ENCODE measurements around the gene ZBTB42. TPM values are rescaled to one million over a fixed set of nuclear protein-coding genes. Genes with fewer than 3 reads are reported as not detected.

The ZBTB42 gene
- total RNA-seq, 6 donors from 2014 or later = 13.9 to 24.8 (median 20.9) TPM

DNA sequence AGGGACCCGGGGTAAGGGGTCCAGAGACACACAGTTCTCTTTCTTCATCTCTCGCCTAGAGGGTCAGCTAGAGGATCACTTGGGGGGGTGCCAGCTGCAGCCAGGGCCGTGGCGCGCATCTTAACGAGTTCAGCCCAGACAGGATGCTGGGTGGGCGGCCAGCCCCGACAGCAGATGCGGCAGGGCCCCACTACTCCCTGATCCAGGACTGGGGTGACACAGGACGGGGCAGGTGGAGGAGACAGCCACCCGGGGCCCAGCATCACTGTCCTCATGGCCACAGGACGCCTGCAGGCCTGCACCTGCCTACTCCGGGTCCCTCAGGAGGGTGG lies 18.1 kb upstream of the ZBTB42 start:
- Histone ChIP-seq H3K9me3 (no peaks in the 10 kb centered on the region), H3K36me3 (peaks cover 0 to 55% (median 12%) of the 10 kb centered on the region in 4 donors), H3K4me1 (peaks cover 34 to 44% (median 36%) of the 10 kb centered on the region in 4 donors), H3K27ac (no peak overlapping the region), H3K27me3 (no peaks in the 10 kb centered on the region), H3K4me3 (no peak overlapping the region)
- 67 to 70% methylated on average over 11 to 12 of the region's 13 CpGs for WGBS, 2 donors
- TF ChIP-seq EP300 (IDR thresholded peaks at IDR 0.05) = no peak
- no peak for TF ChIP-seq POLR2AphosphoS5 (IDR thresholded peaks at IDR 0.05)
- TF ChIP-seq, protein P1, sequence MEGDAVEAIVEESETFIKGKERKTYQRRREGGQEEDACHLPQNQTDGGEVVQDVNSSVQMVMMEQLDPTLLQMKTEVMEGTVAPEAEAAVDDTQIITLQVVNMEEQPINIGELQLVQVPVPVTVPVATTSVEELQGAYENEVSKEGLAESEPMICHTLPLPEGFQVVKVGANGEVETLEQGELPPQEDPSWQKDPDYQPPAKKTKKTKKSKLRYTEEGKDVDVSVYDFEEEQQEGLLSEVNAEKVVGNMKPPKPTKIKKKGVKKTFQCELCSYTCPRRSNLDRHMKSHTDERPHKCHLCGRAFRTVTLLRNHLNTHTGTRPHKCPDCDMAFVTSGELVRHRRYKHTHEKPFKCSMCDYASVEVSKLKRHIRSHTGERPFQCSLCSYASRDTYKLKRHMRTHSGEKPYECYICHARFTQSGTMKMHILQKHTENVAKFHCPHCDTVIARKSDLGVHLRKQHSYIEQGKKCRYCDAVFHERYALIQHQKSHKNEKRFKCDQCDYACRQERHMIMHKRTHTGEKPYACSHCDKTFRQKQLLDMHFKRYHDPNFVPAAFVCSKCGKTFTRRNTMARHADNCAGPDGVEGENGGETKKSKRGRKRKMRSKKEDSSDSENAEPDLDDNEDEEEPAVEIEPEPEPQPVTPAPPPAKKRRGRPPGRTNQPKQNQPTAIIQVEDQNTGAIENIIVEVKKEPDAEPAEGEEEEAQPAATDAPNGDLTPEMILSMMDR (IDR thresholded peaks at IDR 0.05) = no peak
- TF ChIP-seq POLR2A (IDR thresholded peaks at IDR 0.05) = no peak
- no peak for ATAC-seq (ENCODE audit: low FRiP score in 2 of 2)
- DNase-seq = peak in 1 of 2 donors; percentile 73

DNA sequence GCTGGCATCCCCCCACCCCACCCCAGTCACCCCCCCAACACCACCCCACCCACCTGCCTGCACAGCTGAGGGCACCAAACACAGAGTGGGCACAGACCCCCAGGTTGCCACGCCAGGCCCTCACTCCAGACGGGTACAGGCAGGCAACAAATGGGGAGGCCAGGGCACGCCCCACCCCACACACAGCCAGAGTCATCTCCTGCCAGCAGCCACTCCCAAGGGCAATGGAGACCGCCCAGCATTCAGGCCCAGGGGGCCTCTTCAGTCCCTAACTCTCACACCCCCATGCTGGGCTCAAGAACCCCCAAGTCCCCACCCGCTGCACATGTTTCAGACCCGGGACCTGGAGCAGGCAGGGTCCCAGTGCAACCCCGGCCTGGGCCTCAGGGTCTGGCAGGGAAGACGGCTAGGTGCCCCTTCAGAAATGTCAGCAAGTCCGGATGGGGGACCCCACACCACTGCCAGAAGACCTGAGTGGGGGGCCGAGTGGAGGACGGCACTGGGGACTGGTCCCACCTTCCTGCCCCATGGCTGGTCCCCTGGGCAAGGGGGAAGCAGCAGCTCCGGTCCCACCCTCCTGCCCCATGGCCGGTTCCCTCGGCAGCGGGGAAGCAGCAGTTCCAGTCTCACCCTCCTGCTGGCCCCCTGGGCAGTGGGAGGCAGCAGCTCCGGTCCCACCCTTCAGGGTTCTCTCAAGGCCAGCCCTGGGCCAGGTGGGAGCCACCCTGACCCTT lies 17.2 kb upstream of the ZBTB42 start:
- Histone ChIP-seq H3K27me3 (no peaks in the 10 kb centered on the region), H3K4me3 (no peak overlapping the region), H3K4me1 (peaks cover 37 to 53% (median 45%) of the 10 kb centered on the region in 4 donors), H3K36me3 (peaks cover 0 to 48% (median 14%) of the 10 kb centered on the region in 4 donors), H3K27ac (peak overlapping the region in 2 of 4 donors; percentile 21 to 76), H3K9me3 (no peaks in the 10 kb centered on the region)
- DNase-seq (peak in 1 of 2 donors; percentile 74), ATAC-seq (ENCODE audit: low FRiP score in 2 of 2) (no peak)
- 69 to 87% methylated on average over 3 to 16 of the region's 16 CpGs for WGBS, 2 donors
- TF ChIP-seq, protein P1 (IDR thresholded peaks at IDR 0.05) = no peak
- TF ChIP-seq EP300 (IDR thresholded peaks at IDR 0.05) = no peak
- no peak for TF ChIP-seq POLR2A (IDR thresholded peaks at IDR 0.05)
- TF ChIP-seq POLR2AphosphoS5 (IDR thresholded peaks at IDR 0.05) = no peak

DNA sequence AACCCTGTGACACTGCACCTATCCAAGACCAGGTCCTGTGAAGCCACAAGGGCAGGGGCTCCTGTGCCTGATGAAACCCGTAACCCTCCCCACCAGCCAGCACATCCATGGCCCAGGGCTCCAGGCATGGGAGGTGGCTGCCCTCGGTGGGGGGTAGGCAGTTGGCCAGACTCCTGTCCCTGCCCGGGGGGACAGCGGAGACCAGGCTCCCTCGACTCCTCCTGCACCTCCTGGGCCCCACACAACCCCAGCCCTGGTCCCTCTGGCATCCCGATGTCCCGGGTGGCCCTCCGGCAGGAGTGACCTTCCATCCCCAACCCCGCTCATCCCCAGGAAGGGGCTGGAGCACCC lies 16.7 kb upstream of the ZBTB42 start:
- DNase-seq = peak in 1 of 2 donors; percentile 65
- no peak for TF ChIP-seq POLR2AphosphoS5 (IDR thresholded peaks at IDR 0.05)
- TF ChIP-seq POLR2A (IDR thresholded peaks at IDR 0.05) = no peak
- no peak for TF ChIP-seq EP300 (IDR thresholded peaks at IDR 0.05)
- TF ChIP-seq, protein P1 (IDR thresholded peaks at IDR 0.05) = no peak
- Histone ChIP-seq H3K4me3 (no peak overlapping the region), H3K9me3 (no peaks in the 10 kb centered on the region), H3K27ac (peak overlapping the region in 3 of 4 donors; percentile 11 to 76 (median 58)), H3K4me1 (peaks cover 37 to 58% (median 50%) of the 10 kb centered on the region in 4 donors), H3K36me3 (peaks cover 0 to 49% (median 16%) of the 10 kb centered on the region in 4 donors), H3K27me3 (no peaks in the 10 kb centered on the region)
- WGBS, 2 donors = 76 to 77% methylated on average over 3 to 9 of the region's 9 CpGs
- ATAC-seq (ENCODE audit: low FRiP score in 2 of 2) = no peak

DNA sequence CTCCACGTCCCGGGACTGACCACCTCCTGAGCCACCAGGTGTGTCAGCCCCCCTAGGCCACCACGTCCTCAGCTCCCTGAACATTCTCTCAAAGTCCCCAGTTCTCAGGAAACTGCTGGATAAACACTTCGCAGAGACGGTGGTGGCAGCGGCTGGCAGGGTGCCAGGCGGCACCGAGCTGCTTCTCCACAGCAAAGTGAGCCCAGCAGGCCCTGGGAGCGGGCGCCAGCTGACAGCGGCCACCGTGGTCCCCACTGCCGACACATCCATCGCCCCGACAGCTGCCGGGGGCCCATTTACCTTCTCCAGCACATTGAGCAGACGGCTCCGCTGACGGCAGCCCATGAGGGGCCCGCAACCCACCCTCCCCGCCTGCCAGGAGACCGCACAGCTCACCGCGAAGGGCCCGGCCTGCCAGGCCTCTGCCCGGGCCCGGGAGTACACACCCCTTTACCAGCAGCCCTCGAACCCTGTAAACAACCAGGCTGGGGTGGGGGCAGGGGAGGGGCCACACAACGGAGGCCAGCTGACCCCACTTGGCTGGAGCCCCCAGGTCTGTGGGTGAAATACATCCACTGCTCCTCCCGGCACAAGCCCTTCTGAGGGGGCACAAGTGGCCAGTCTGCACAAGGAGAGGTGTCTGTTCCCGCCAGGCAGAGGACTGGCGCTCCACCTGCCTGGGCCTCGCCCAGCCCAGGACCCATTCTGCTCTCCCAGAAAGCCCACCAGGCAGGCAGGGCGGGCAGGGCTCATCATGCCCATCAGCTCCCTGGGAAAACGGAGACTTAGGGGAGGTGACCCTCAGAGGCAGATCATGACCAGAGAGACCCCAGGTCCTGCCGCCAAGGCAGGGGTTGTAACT lies 15.8 kb upstream of the ZBTB42 start:
- peak; percentile 80 to 93 for DNase-seq
- no peak overlapping the region for H3K4me3 ChIP-seq
- H3K4me1 ChIP-seq = peaks cover 37 to 59% (median 56%) of the 10 kb centered on the region in 4 donors
- no peak for ATAC-seq (ENCODE audit: low FRiP score in 2 of 2)
- 49 to 68% methylated on average over 8 to 33 of the region's 36 CpGs for WGBS, 2 donors
- H3K36me3 ChIP-seq = peaks cover 0 to 49% (median 15%) of the 10 kb centered on the region in 4 donors
- no peak for TF ChIP-seq POLR2A (IDR thresholded peaks at IDR 0.05)
- no peak for TF ChIP-seq POLR2AphosphoS5 (IDR thresholded peaks at IDR 0.05)
- H3K27me3 ChIP-seq = no peaks in the 10 kb centered on the region
- H3K27ac ChIP-seq = peak overlapping the region; percentile 11 to 76 (median 40)
- no peaks in the 10 kb centered on the region for H3K9me3 ChIP-seq

DNA sequence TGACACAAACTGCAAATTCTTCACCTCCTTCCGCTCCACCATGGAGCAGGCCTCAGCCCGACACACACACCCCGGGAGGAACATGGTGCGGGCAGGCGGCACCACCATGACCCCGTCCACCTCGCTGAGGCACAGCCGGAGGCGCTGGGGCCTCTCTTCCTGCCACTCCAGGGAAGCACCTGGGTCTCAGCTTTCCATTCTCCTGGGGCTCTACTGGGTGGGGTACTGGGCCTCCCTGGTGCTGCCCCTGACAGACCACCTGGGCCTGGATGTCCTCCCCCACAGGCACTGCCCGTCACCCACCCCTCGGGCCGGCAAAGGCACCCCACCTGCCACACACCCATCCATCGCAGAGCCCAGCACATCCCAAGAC lies 15.2 kb upstream of the ZBTB42 start:
- DNase-seq = peak in 1 of 2 donors; percentile 62
- 87 to 93% methylated on average over 3 to 13 of the region's 13 CpGs for WGBS, 2 donors
- TF ChIP-seq, protein P1 (IDR thresholded peaks at IDR 0.05) = no peak
- TF ChIP-seq EP300 (IDR thresholded peaks at IDR 0.05) = no peak
- no peak for TF ChIP-seq POLR2AphosphoS5 (IDR thresholded peaks at IDR 0.05)
- no peak for TF ChIP-seq POLR2A (IDR thresholded peaks at IDR 0.05)
- Histone ChIP-seq H3K9me3 (no peaks in the 10 kb centered on the region), H3K36me3 (peaks cover 0 to 49% (median 17%) of the 10 kb centered on the region in 4 donors), H3K27me3 (no peaks in the 10 kb centered on the region), H3K4me1 (peaks cover 37 to 64% (median 58%) of the 10 kb centered on the region in 4 donors), H3K27ac (peak overlapping the region; percentile 23 to 78 (median 61)), H3K4me3 (no peak overlapping the region)
- no peak for ATAC-seq (ENCODE audit: low FRiP score in 2 of 2)
